ENCODE measurements around the gene EXOC3.
"Not testable (repeated sequence)": the region's sequence is repeated elsewhere in the genome, so short reads cannot be mapped to it uniquely, and the experiment has no call there.

Gene EXOC3

DNA sequence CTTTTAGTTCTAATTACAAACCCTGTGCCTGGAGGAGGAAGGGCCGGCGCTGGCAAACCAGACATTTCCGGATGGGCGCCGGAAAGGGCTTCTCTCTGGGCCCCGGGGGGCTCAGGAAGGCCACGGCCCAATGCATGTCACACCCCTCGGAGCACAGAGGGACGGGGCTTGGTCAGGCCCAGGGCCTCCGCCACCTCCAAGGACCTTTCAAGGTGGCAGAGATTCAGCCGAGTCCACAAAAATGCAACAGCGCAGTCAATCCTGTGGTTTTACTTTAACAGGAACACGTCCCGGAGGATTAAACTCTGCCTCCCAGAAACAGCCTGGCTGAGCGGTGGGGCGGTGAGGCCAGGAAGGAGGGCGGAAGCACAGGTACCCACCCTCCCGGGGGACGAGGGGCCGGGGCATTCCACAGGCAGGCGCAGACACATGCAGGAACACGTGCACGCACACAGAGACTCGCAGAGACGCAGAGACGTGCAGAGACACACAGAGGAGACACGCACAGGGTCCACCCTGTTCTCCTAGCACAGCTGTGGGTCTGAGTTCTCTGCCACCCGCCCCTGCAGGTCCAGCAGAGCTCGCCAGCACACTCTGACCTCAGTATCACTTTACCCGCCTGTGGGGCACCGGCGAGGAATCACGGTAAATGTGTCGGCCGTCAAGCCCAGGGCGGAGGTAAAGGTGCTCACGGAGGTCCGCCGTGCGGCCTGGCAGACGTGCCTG, 58.3 kb downstream of the EXOC3 start:
- peaks cover 30 to 37% of the 10 kb centered on the region in 2 donors for H3K27me3 ChIP-seq (ENCODE audit: control insufficient read depth in 1 of 2, insufficient read depth in 2 of 2, low read length in 2 of 2)
- H3K27ac ChIP-seq (ENCODE audit: low read length), result no peak overlapping the region
- no peaks in the 10 kb centered on the region for H3K4me1 ChIP-seq (ENCODE audit: control insufficient read depth, insufficient read depth, low read length)
- peaks cover 0 to 2% of the 10 kb centered on the region in 2 donors for H3K9me3 ChIP-seq (ENCODE audit: control insufficient read depth in 2 of 2, low read length in 2 of 2)
- no peak overlapping the region for H3K4me3 ChIP-seq (ENCODE audit: low read length in 2 of 2)
- no peaks in the 10 kb centered on the region for H3K36me3 ChIP-seq (ENCODE audit: control insufficient read depth in 2 of 2, insufficient read depth in 2 of 2, low read length in 2 of 2)
- no peak overlapping the region for H3K9ac ChIP-seq (ENCODE audit: low read length in 2 of 2)

DNA sequence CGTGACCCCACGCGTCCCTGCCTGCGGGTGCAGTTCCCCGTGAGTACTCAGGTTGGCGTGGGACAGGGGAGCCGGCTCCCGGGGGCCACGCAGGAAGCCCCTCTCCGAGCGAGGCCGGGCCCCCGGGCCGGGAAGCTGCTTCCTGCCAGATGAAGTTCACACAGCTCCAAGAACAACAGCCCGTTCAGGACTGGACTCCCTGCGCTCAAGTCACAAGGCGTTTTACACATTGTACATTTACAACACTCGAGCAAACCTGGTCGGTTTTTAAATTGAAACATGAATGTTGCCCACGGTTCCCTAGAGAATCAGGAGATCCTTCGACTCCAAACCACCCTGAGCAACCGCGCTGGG, 58.8 kb downstream of the EXOC3 start:
- Histone ChIP-seq H3K9ac (ENCODE audit: low read length in 2 of 2) (no peak overlapping the region), H3K27ac (ENCODE audit: low read length) (no peak overlapping the region), H3K36me3 (ENCODE audit: control insufficient read depth in 2 of 2, insufficient read depth in 2 of 2, low read length in 2 of 2) (no peaks in the 10 kb centered on the region), H3K9me3 (ENCODE audit: control insufficient read depth in 2 of 2, low read length in 2 of 2) (peaks cover 0 to 2% of the 10 kb centered on the region in 2 donors), H3K4me1 (ENCODE audit: control insufficient read depth, insufficient read depth, low read length) (no peaks in the 10 kb centered on the region), H3K4me3 (ENCODE audit: low read length in 2 of 2) (no peak overlapping the region), H3K27me3 (ENCODE audit: control insufficient read depth in 1 of 2, insufficient read depth in 2 of 2, low read length in 2 of 2) (peaks cover 31 to 36% of the 10 kb centered on the region in 2 donors)

DNA sequence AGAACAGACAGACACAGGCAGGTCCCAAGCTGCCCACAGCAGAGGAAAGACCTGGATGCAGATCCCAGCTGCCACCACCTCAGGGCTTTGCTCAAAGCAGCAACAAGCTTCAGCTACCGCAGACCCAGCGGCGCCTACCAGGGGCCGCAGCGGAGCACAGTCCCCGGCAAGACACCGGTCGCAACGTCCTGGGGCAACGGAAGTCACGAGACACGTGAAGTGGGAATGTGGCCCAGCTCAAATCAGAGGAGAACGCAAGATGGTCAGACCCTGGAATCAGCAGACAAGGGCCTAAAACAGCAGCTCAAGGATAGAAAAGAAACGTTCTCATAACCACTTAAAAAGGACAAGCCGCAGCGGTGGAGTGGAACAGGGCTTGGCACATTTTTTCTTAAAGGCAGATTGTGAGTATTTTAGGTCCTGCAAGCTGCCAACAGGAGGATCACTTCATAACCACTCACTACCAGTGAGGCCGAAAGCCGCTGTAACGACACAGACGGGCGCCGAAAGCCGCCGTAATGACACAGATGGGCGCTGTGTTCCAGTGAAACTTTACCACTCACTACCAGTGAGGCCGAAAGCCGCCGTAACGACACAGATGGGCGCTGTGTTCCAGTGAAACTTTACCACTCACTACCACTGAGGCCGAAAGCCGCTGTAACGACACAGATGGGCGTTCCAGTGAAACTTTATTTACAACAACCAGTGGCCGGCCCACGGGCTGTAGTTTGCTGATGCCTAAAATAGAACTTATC, 59.5 kb downstream of the EXOC3 start:
- Histone ChIP-seq H3K27me3 (ENCODE audit: control insufficient read depth in 1 of 2, insufficient read depth in 2 of 2, low read length in 2 of 2) (peaks cover 26 to 32% of the 10 kb centered on the region in 2 donors), H3K4me3 (ENCODE audit: low read length in 2 of 2) (no peak overlapping the region), H3K27ac (ENCODE audit: low read length) (no peak overlapping the region), H3K9me3 (ENCODE audit: control insufficient read depth in 2 of 2, low read length in 2 of 2) (peaks cover 0 to 2% of the 10 kb centered on the region in 2 donors), H3K9ac (ENCODE audit: low read length in 2 of 2) (no peak overlapping the region), H3K4me1 (ENCODE audit: control insufficient read depth, insufficient read depth, low read length) (no peaks in the 10 kb centered on the region), H3K36me3 (ENCODE audit: control insufficient read depth in 2 of 2, insufficient read depth in 2 of 2, low read length in 2 of 2) (no peaks in the 10 kb centered on the region)

DNA sequence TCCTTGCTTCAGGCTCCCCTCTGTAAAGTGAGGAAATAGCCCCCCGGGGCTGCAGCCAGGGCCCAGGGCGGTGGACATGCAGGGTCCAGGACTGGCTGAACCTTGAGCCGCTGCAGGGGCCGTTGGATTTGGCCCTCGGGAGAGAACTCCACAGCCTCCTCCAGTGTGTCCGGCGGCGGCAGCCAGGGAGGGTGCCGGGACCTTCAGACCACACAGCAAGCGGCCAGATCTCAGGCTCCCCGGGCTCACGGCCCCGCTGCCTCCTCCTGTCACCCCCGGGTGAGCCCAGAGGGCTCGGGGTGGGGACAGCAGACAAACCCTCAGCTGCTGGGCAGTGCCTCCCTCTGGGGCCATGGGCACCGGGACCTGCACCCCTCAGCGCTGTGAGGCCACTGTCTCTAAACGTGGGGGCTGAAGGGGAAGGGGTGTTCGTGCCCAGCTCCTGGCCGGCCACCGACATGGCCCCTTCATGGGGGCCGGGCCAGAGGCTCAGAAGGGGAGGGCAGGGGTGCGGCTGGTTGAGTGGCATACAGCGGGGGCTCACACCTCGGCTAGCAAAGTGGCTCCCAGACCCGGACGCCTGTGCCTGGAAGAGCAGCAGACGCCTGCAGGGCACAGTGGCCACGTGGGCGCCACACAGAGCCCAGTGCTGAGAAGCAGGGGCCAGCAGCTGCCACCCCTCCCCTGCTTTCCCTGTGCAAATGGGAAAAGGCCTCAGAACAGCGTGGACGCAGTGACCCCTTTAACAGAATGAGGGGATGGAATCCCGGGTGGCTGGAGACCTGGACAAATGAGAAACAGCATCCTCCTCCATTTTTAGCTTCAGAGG, 61.6 kb downstream of the EXOC3 start:
- Histone ChIP-seq H3K27ac (ENCODE audit: low read length) (no peak overlapping the region), H3K4me3 (ENCODE audit: low read length in 2 of 2) (no peak overlapping the region), H3K9me3 (ENCODE audit: control insufficient read depth in 2 of 2, low read length in 2 of 2) (peaks cover 0 to 2% of the 10 kb centered on the region in 2 donors), H3K36me3 (ENCODE audit: control insufficient read depth in 2 of 2, insufficient read depth in 2 of 2, low read length in 2 of 2) (no peaks in the 10 kb centered on the region), H3K4me1 (ENCODE audit: control insufficient read depth, insufficient read depth, low read length) (no peaks in the 10 kb centered on the region), H3K9ac (ENCODE audit: low read length in 2 of 2) (no peak overlapping the region), H3K27me3 (ENCODE audit: control insufficient read depth in 1 of 2, insufficient read depth in 2 of 2, low read length in 2 of 2) (peaks cover 16 to 20% of the 10 kb centered on the region in 2 donors)

DNA sequence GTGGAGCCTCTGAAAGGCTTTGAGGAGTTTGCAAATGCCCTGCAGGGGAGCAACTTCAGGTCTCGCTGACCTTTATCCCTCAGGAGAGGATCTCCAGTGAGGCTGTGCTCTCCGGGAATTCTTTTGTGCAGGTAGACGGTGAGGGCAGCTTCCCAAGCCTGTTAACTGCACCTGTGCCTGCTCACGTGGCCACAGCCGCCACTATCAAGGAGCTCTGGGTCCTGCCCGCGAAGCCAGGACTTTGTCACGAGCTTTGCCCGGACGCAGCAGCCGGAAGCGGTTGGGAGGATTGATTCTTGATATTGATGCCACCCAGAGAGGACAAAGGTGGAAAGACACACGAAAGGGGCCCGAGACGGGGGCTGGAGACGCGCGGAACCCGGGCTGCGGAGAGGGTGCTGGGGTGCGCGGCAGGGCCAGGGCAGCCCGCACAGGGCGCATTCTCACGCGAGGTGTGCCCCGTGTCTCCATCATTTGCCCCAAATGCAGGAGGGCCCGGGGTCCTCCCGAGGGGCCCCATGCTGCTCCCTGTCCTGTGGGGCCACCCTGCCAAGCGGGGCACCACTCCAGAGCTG, 63.1 kb downstream of the EXOC3 start:
- Histone ChIP-seq H3K27ac (ENCODE audit: low read length) (no peak overlapping the region), H3K36me3 (ENCODE audit: control insufficient read depth in 2 of 2, insufficient read depth in 2 of 2, low read length in 2 of 2) (no peaks in the 10 kb centered on the region), H3K9ac (ENCODE audit: low read length in 2 of 2) (no peak overlapping the region), H3K4me3 (ENCODE audit: low read length in 2 of 2) (no peak overlapping the region), H3K27me3 (ENCODE audit: control insufficient read depth in 1 of 2, insufficient read depth in 2 of 2, low read length in 2 of 2) (peaks cover 10 to 13% of the 10 kb centered on the region in 2 donors), H3K4me1 (ENCODE audit: control insufficient read depth, insufficient read depth, low read length) (no peaks in the 10 kb centered on the region), H3K9me3 (ENCODE audit: control insufficient read depth in 2 of 2, low read length in 2 of 2) (peaks cover 0 to 2% of the 10 kb centered on the region in 2 donors)

DNA sequence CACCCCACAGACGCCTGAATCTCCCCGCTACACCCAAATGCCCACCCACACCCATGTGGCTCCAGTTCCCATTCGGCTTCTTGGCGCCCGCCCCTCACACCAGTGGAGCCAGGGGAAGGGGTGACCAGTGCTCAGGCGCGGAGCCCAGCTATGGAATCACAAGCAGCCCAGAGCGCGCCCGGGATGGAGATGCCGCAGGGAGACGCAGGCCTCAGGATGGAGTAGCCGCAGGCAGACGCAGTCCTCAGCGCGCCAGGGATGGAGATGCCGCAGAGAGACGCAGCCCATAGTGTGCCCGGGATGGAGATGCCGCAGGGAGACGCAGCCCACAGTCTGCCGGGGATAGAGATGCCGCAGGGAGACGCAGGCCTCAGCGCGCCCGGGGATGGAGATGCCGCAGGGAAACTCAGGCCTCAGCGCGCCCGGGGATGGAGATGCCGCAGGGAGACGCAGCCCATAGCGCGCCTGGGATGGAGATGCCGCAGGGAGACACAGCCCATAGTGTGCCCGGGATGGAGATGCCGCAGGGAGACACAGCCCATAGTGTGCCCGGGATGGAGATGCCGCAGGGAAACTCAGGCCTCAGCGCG, 65.1 kb downstream of the EXOC3 start:
- H3K27me3 ChIP-seq (ENCODE audit: control insufficient read depth in 1 of 2, insufficient read depth in 2 of 2, low read length in 2 of 2); H3K4me1 ChIP-seq (ENCODE audit: control insufficient read depth, insufficient read depth, low read length); H3K4me3 ChIP-seq (ENCODE audit: low read length in 2 of 2); H3K9me3 ChIP-seq (ENCODE audit: control insufficient read depth in 2 of 2, low read length in 2 of 2); H3K9ac ChIP-seq (ENCODE audit: low read length in 2 of 2); H3K36me3 ChIP-seq (ENCODE audit: control insufficient read depth in 2 of 2, insufficient read depth in 2 of 2, low read length in 2 of 2); H3K27ac ChIP-seq (ENCODE audit: low read length): not testable (repeated sequence)

DNA sequence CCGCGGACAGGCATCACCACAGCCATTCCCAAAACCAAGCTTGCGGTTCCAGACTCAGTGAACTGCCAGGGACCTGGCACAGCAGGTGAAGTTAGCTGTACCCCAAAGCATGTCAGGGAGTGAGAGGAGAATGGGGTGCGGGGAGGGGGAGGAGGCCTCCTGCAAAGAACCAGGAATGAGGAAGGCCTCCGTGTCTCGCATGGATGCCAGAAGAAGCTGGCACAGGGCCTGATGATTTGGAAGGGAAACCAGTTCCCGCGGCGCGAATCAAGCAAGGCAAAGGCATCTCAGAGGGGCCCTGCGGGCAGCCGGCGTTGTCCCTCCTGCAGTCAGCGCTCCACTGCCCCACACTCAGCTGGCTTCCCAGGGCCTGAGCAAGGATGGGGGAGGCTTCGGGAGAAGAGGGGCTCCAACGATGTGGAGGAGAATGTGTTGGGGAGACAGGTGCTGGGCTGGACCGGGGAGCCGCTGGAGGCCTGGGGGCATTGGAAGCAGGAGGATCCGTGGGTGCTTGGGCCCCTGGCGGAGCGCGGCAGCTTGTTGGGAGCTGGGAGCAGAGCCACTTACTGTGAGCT, 66.7 kb downstream of the EXOC3 start:
- H3K27ac ChIP-seq (ENCODE audit: low read length), result no peak overlapping the region
- H3K36me3 ChIP-seq (ENCODE audit: control insufficient read depth in 2 of 2, insufficient read depth in 2 of 2, low read length in 2 of 2), result no peaks in the 10 kb centered on the region
- no peak overlapping the region for H3K4me3 ChIP-seq (ENCODE audit: low read length in 2 of 2)
- H3K27me3 ChIP-seq (ENCODE audit: control insufficient read depth in 1 of 2, insufficient read depth in 2 of 2, low read length in 2 of 2), result peaks cover 9% of the 10 kb centered on the region in 2 donors
- no peak overlapping the region for H3K9ac ChIP-seq (ENCODE audit: low read length in 2 of 2)
- H3K9me3 ChIP-seq (ENCODE audit: control insufficient read depth in 2 of 2, low read length in 2 of 2), result peaks cover 0 to 3% of the 10 kb centered on the region in 2 donors
- no peaks in the 10 kb centered on the region for H3K4me1 ChIP-seq (ENCODE audit: control insufficient read depth, insufficient read depth, low read length)

DNA sequence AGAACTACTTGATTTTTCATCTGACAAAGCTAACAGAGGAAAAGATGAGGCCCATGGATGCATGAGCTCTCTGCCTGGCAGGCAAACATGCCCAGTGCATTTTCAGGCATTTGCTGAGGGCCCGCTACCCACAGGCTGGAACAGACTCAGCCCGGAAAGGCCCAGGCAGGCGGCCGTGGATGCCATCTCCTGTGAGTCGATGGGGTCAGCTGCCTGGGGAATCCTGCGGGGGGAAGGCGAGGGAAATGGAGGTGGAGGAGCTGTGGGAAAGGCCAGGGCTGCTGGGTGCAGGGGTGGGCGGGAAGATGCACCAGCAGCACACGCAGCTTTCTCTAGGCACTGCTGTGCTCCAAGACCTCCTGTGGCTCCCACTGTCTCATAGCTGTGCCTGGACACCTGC, 67.5 kb downstream of the EXOC3 start:
- no peaks in the 10 kb centered on the region for H3K4me1 ChIP-seq (ENCODE audit: control insufficient read depth, insufficient read depth, low read length)
- peaks cover 0 to 3% of the 10 kb centered on the region in 2 donors for H3K9me3 ChIP-seq (ENCODE audit: control insufficient read depth in 2 of 2, low read length in 2 of 2)
- H3K27me3 ChIP-seq (ENCODE audit: control insufficient read depth in 1 of 2, insufficient read depth in 2 of 2, low read length in 2 of 2), result peaks cover 6 to 12% of the 10 kb centered on the region in 2 donors
- no peak overlapping the region for H3K27ac ChIP-seq (ENCODE audit: low read length)
- H3K4me3 ChIP-seq (ENCODE audit: low read length in 2 of 2), result no peak overlapping the region
- H3K36me3 ChIP-seq (ENCODE audit: control insufficient read depth in 2 of 2, insufficient read depth in 2 of 2, low read length in 2 of 2), result no peaks in the 10 kb centered on the region
- no peak overlapping the region for H3K9ac ChIP-seq (ENCODE audit: low read length in 2 of 2)

DNA sequence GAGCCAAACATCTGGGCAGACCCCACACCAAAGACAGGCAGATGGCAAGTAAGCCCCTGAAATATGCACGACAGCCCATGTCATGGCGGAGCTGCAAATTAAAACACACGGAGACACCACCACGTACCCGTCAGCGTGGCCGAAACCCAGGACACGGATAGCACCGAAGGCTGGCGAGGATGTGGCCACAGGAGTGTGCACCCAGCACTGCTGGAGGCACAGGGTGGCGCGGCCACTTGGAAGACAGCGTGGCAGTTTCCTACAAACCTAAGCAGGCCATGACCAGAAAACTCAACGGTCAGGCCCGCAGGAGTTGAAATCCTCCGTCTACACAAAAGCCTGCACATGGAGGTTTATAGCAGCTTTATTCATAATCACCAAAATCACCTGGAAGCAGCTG, 68.5 kb downstream of the EXOC3 start:
- Histone ChIP-seq H3K9ac (ENCODE audit: low read length in 2 of 2) (no peak overlapping the region), H3K27ac (ENCODE audit: low read length) (no peak overlapping the region), H3K4me1 (ENCODE audit: control insufficient read depth, insufficient read depth, low read length) (no peaks in the 10 kb centered on the region), H3K27me3 (ENCODE audit: control insufficient read depth in 1 of 2, insufficient read depth in 2 of 2, low read length in 2 of 2) (peaks cover 9 to 12% of the 10 kb centered on the region in 2 donors), H3K9me3 (ENCODE audit: control insufficient read depth in 2 of 2, low read length in 2 of 2) (peaks cover 0 to 3% of the 10 kb centered on the region in 2 donors), H3K36me3 (ENCODE audit: control insufficient read depth in 2 of 2, insufficient read depth in 2 of 2, low read length in 2 of 2) (no peaks in the 10 kb centered on the region), H3K4me3 (ENCODE audit: low read length in 2 of 2) (no peak overlapping the region)
